ENCODE results near the gene LHX8. TPM values are rescaled to one million over a fixed set of nuclear protein-coding genes. Genes with fewer than 3 reads are reported as not detected.
A peak's percentile ranks its signal among the peaks of the same experiment; 100 is the strongest.

Gene LHX8
- total RNA-seq, 1 experiment from 2014 or later, result not detected

GRCh38 chr1:75127916-75128717 is 6.1 kb upstream of the LHX8 start:
- Histone ChIP-seq H3K4me1 (ENCODE audit: insufficient read depth, low read length, poor library complexity, severe bottlenecking) (no peaks in the 10 kb centered on the region), H3K27me3 (replicated peaks; ENCODE audit: insufficient read depth, low read depth, low read length, poor library complexity) (peaks cover 99% of the 10 kb centered on the region), H3K27ac (ENCODE audit: low read depth, low read length, poor library complexity, severe bottlenecking) (no peak overlapping the region), H3K36me3 (ENCODE audit: insufficient read depth, low read length, poor library complexity, severe bottlenecking) (no peaks in the 10 kb centered on the region), H3K9me3 (ENCODE audit: low read depth, low read length, poor library complexity, severe bottlenecking) (no peaks in the 10 kb centered on the region), H3K4me3 (ENCODE audit: low read depth, low read length, poor library complexity, severe bottlenecking) (no peak overlapping the region)
- TF ChIP-seq CTCF (conservative IDR thresholded peaks at IDR 0.05; ENCODE audit: low read depth, low read length), result 0 out of 2 replicates have a peak, but pooled peaks have one; percentile 17
- TF ChIP-seq EZH2 (IDR thresholded peaks at IDR 0.05; ENCODE audit: borderline replicate concordance, low read depth, low read length, poor library complexity, severe bottlenecking), result no peak
- no peak for DNase-seq (ENCODE audit: low spot score)
- ChIA-PET POLR2A (ENCODE audit: low non-redundant PET) (no interaction called here), CTCF (no interaction called here)
- intact Hi-C loops (cut with micrococcal nuclease; ENCODE audit: unreplicated experiment), result no loop called here
- no TSS peak for BruUV-seq (replicated peaks)

- no peaks in the 10 kb centered on the region for H3K4me1 ChIP-seq (ENCODE audit: insufficient read depth, low read length, poor library complexity, severe bottlenecking)
- H3K27me3 ChIP-seq (replicated peaks; ENCODE audit: insufficient read depth, low read depth, low read length, poor library complexity), result peaks cover 100% of the 10 kb centered on the region
- POLR2A ChIA-PET (ENCODE audit: low non-redundant PET), result no interaction called here
- no peak overlapping the region for H3K27ac ChIP-seq (ENCODE audit: low read depth, low read length, poor library complexity, severe bottlenecking)
- no peak for TF ChIP-seq CTCF (conservative IDR thresholded peaks at IDR 0.05; ENCODE audit: low read depth, low read length)
- TF ChIP-seq EZH2 (IDR thresholded peaks at IDR 0.05; ENCODE audit: borderline replicate concordance, low read depth, low read length, poor library complexity, severe bottlenecking), result no peak
- CTCF ChIA-PET, result interaction anchor here (0.6 kb wide), 1 partner anchor 154 kb away, joined by 3 read pairs; no protein-coding TSS in a partner anchor
- H3K9me3 ChIP-seq (ENCODE audit: low read depth, low read length, poor library complexity, severe bottlenecking), result no peaks in the 10 kb centered on the region
- DNase-seq (ENCODE audit: low spot score), result no peak
- no TSS peak for BruUV-seq (replicated peaks)
- intact Hi-C loops (cut with micrococcal nuclease; ENCODE audit: unreplicated experiment), result no loop called here
- no peaks in the 10 kb centered on the region for H3K36me3 ChIP-seq (ENCODE audit: insufficient read depth, low read length, poor library complexity, severe bottlenecking)
- H3K4me3 ChIP-seq (ENCODE audit: low read depth, low read length, poor library complexity, severe bottlenecking), result no peak overlapping the region
Observed at GRCh38 chr1:75129660-75129982, 4.6 kb upstream of the LHX8 start.

GRCh38 chr1:75129983-75130789 is 4.0 kb upstream of the LHX8 start:
- no peak for DNase-seq (ENCODE audit: low spot score)
- CTCF ChIA-PET, result interaction anchor here (0.7 kb wide), 1 partner anchor 358 kb away, joined by 3 read pairs; no protein-coding TSS in a partner anchor
- peaks cover 4% of the 10 kb centered on the region for H3K4me1 ChIP-seq (ENCODE audit: insufficient read depth, low read length, poor library complexity, severe bottlenecking)
- POLR2A ChIA-PET (ENCODE audit: low non-redundant PET), result no interaction called here
- no TSS peak for BruUV-seq (replicated peaks)
- no peaks in the 10 kb centered on the region for H3K9me3 ChIP-seq (ENCODE audit: low read depth, low read length, poor library complexity, severe bottlenecking)
- no peak overlapping the region for H3K4me3 ChIP-seq (ENCODE audit: low read depth, low read length, poor library complexity, severe bottlenecking)
- intact Hi-C loops (cut with micrococcal nuclease; ENCODE audit: unreplicated experiment), result loop anchor here (5.0 kb wide), 1 partner anchor 358 kb away; no protein-coding TSS in a partner anchor
- H3K27ac ChIP-seq (ENCODE audit: low read depth, low read length, poor library complexity, severe bottlenecking), result no peak overlapping the region
- H3K27me3 ChIP-seq (replicated peaks; ENCODE audit: insufficient read depth, low read depth, low read length, poor library complexity), result peaks cover 100% of the 10 kb centered on the region
- H3K36me3 ChIP-seq (ENCODE audit: insufficient read depth, low read length, poor library complexity, severe bottlenecking), result no peaks in the 10 kb centered on the region
- no peak for TF ChIP-seq CTCF (conservative IDR thresholded peaks at IDR 0.05; ENCODE audit: low read depth, low read length)
- peak; percentile 90 for TF ChIP-seq EZH2 (IDR thresholded peaks at IDR 0.05; ENCODE audit: borderline replicate concordance, low read depth, low read length, poor library complexity, severe bottlenecking)
